Stomach (tissue), 9 donors: Measurements from ENCODE around the gene MED12L. TPM values are rescaled to one million over a fixed set of nuclear protein-coding genes. Genes with fewer than 3 reads are reported as not detected.

Experiments
- DNase-seq, 2 donors: peaks; one replicate each; pipeline versions ENCODE4 v3.0.0 to v3.0.0-alpha.2; 2013 to 2019
- H3K27ac ChIP-seq, 5 donors: fragments of 200-600 bp in 4 of 5; sonication (generic) in 4 of 5; one replicate each; pipeline ENCODE4 v1.5.1; 2013 to 2019; ENCODE audit warnings: mild to moderate bottlenecking in 1 of 5, moderate library complexity in 1 of 5
- H3K27me3 ChIP-seq, 3 donors: fragments of 200-600 bp; sonication (generic); one replicate each; pipeline ENCODE4 v1.5.1; 2017 to 2019; ENCODE audit warnings: mixed run types in 1 of 3
- H3K36me3 ChIP-seq, 4 donors: fragments of 200-600 bp; sonication (generic); 1 replicate in 3 of 4; 2 replicates in 1 of 4; pipeline ENCODE4 v1.5.1; 2016 to 2019
- H3K4me1 ChIP-seq, 4 donors: fragments of 200-600 bp; sonication (generic); one replicate each; pipeline ENCODE4 v1.5.1; 2016 to 2019
- H3K4me3 ChIP-seq, 4 donors: fragments of 200-600 bp; sonication (generic) in 3 of 4; one replicate each; pipeline ENCODE4 v1.5.1; 2016 to 2019; ENCODE audit warnings: mild to moderate bottlenecking in 1 of 4
- H3K9me3 ChIP-seq, 4 donors: fragments of 200-600 bp; sonication (generic); one replicate each; pipeline ENCODE4 v1.5.1; 2016 to 2019
- CTCF ChIP-seq, 7 experiments: fragments of 450-650 bp in 4 of 7; fragments of 200-600 bp in 3 of 7; sonication (generic) in 3 of 7; IDR thresholded peaks; one replicate each; pipeline ENCODE4 v1.5.1; 2016 to 2019; ENCODE audit warnings: antibody characterized with exemption in 7 of 7, control low read depth in 2 of 7, mild to moderate bottlenecking in 1 of 7
- EP300 ChIP-seq: sonication (generic); formaldehyde crosslinking; IDR thresholded peaks from one replicate; pipeline ENCODE4 v1.6.1; 2017; ENCODE audit warnings: antibody characterized with exemption
- POLR2A ChIP-seq, 4 donors: fragments of 450-650 bp; IDR thresholded peaks; one replicate each; pipeline ENCODE4 v1.6.1; 2016; ENCODE audit warnings: antibody characterized with exemption in 4 of 4, control low read depth in 2 of 4, mild to moderate bottlenecking in 1 of 4, moderate library complexity in 1 of 4
- POLR2AphosphoS5 ChIP-seq, 3 donors: sonication (generic); formaldehyde crosslinking; IDR thresholded peaks; one replicate each; pipeline ENCODE4 v1.6.1; 2016; ENCODE audit warnings: antibody characterized with exemption in 3 of 3
- WGBS, 5 donors: extraction: QIAGEN DNeasy Blood & Tissue Kit in 3 of 5; methylation state at CpG; one replicate each; pipeline versions ENCODE4 v1.1.5 to v1.1.7; 2013 to 2018; 5-methylcytosine and 5-hydroxymethylcytosine counted together
- intact Hi-C: fragments of 100-400 bp; cut with DNase I; formaldehyde crosslinking; loops from one replicate; pipeline ENCODE4 v1.15.1; 2023; ENCODE audit warnings: low total_unique reads
- polyA plus RNA-seq, 3 donors: library from polyadenylated mRNA; stranded (reverse); fragments of 200-250 nt; gene quantifications; one replicate each; pipeline ENCODE4 v1.2.3, GENCODE V29; 2013
- total RNA-seq, 5 donors: library from RNA; depleted of rRNA; stranded (reverse); fragments of >200 nt; gene quantifications; one replicate each; pipeline versions ENCODE4 v1.1.0 to v1.2.3, GENCODE V29; 2014 to 2016
- donor health status: healthy with polysubstance abuse.
- donor health status: Bipolar disorder and iron deficiency.
- donor health status: healthy.

The MED12L gene
- total and polyA plus RNA-seq, 8 donors, result 0.06 to 2.9 (median 0.36) TPM; not detected in 2

GRCh38 chr3:151477591-151478334 is 392.3 kb downstream of the MED12L start:
- peak in 1 of 2 donors; percentile 37 for DNase-seq
- no peaks in the 10 kb centered on the region for H3K36me3 ChIP-seq
- intact Hi-C loops, result no loop called here
- peaks cover 0 to 12% (median 0%) of the 10 kb centered on the region in 4 donors for H3K4me1 ChIP-seq
- no peak overlapping the region for H3K4me3 ChIP-seq
- no peak for TF ChIP-seq POLR2AphosphoS5 (IDR thresholded peaks at IDR 0.05)
- no peak for TF ChIP-seq EP300
- TF ChIP-seq CTCF (IDR thresholded peaks at IDR 0.05), result no peak
- no peak for TF ChIP-seq POLR2A (IDR thresholded peaks at IDR 0.05)
- 78 to 89% (median 85%) methylated on average over 2 of the region's 2 CpGs for WGBS, 5 donors
- no peak overlapping the region for H3K27ac ChIP-seq
- H3K27me3 ChIP-seq, result no peaks in the 10 kb centered on the region
- H3K9me3 ChIP-seq, result peaks cover 0 to 14% (median 7%) of the 10 kb centered on the region in 4 donors

DNA sequence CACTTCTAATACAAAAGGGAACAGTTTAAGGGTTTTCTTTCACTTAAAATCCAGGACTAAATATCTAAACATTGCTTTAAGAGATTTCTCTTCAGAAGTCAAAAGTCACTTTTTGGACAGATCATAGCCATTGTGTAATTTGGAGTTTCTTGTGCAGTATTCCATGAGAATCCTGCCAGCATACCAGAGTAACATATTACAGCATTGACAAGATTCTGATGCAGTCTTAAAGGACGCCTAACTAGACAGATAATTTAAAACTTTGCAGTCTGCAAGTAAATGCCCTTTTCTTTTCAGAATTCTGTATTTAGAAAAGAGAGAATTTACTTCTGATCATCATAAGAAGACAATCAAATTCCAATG is 392.9 kb downstream of the MED12L start:
- Histone ChIP-seq H3K9me3 (peaks cover 0 to 18% (median 8%) of the 10 kb centered on the region in 4 donors), H3K4me1 (peaks cover 0 to 12% (median 0%) of the 10 kb centered on the region in 4 donors), H3K36me3 (no peaks in the 10 kb centered on the region), H3K27ac (no peak overlapping the region), H3K27me3 (no peaks in the 10 kb centered on the region), H3K4me3 (no peak overlapping the region)
- 45 to 71% (median 60%) methylated on average over 1 of the region's 1 CpG for WGBS, 5 donors
- no peak for DNase-seq
- no peak for TF ChIP-seq CTCF (IDR thresholded peaks at IDR 0.05)
- no peak for TF ChIP-seq EP300
- TF ChIP-seq POLR2AphosphoS5 (IDR thresholded peaks at IDR 0.05), result no peak
- no peak for TF ChIP-seq POLR2A (IDR thresholded peaks at IDR 0.05)
- intact Hi-C loops, result no loop called here

- TF ChIP-seq EP300 (no peak), POLR2A (IDR thresholded peaks at IDR 0.05) (no peak), POLR2AphosphoS5 (IDR thresholded peaks at IDR 0.05) (no peak), CTCF (IDR thresholded peaks at IDR 0.05) (no peak)
- intact Hi-C loops, result no loop called here
- no peak overlapping the region for H3K27ac ChIP-seq
- H3K4me1 ChIP-seq, result peaks cover 0 to 12% (median 0%) of the 10 kb centered on the region in 4 donors
- H3K9me3 ChIP-seq, result peaks cover 0 to 24% (median 11%) of the 10 kb centered on the region in 4 donors
- H3K36me3 ChIP-seq, result no peaks in the 10 kb centered on the region
- no peaks in the 10 kb centered on the region for H3K27me3 ChIP-seq
- no peak overlapping the region for H3K4me3 ChIP-seq
- DNase-seq, result no peak
- 0 to 27% (median 18%) methylated on average over 1 of the region's 1 CpG for WGBS, 5 donors
These were observed 394.0 kb downstream of the MED12L start for GRCh38 chr3:151479452-151479851.

GRCh38 chr3:151480492-151480891 is 395.0 kb downstream of the MED12L start:
- intact Hi-C loops, result no loop called here
- H3K4me1 ChIP-seq, result peaks cover 0 to 12% (median 0%) of the 10 kb centered on the region in 4 donors
- H3K27ac ChIP-seq, result no peak overlapping the region
- TF ChIP-seq POLR2A (IDR thresholded peaks at IDR 0.05), result no peak
- no peak for TF ChIP-seq POLR2AphosphoS5 (IDR thresholded peaks at IDR 0.05)
- TF ChIP-seq CTCF (IDR thresholded peaks at IDR 0.05), result no peak
- TF ChIP-seq EP300, result no peak
- no peaks in the 10 kb centered on the region for H3K36me3 ChIP-seq
- no peak for DNase-seq
- no peak overlapping the region for H3K4me3 ChIP-seq
- WGBS, 5 donors, result 87 to 100% (median 91%) methylated on average over 1 to 2 of the region's 2 CpGs
- no peaks in the 10 kb centered on the region for H3K27me3 ChIP-seq
- H3K9me3 ChIP-seq, result peaks cover 0 to 24% (median 11%) of the 10 kb centered on the region in 4 donors
